A549 (cell line): ENCODE measurements around the gene SLC22A7.

Experiments used
- EP300 ChIP-seq, 2 experiments: fragments of >200 bp; sonication (Bioruptor Twin); formaldehyde crosslinking; IDR thresholded peaks; 2 replicates in 1 of 2; 3 replicates in 1 of 2; pipeline ENCODE4 v1.6.1; 2016 to 2017
- GATA3 ChIP-seq: IDR thresholded peaks from 2 replicates; pipeline ENCODE4 v1.6.1; 2012; ENCODE audit warnings: borderline replicate concordance
- POLR2A ChIP-seq: IDR thresholded peaks from 2 replicates; pipeline ENCODE4 v1.6.1; 2012; ENCODE audit warnings: mild to moderate bottlenecking, low read length
- SMC3 ChIP-seq: fragments of >200 bp; sonication (Bioruptor Twin); formaldehyde crosslinking; IDR thresholded peaks from 3 replicates; pipeline ENCODE4 v1.6.1; 2018; ENCODE audit warnings: inconsistent platforms
- ZNF302 ChIP-seq: fragments of 250-450 bp; sonication (Bioruptor Pico); IDR thresholded peaks from 2 replicates; pipeline ENCODE4 v1.9.0; 2021; ENCODE audit warnings: inconsistent platforms, mild to moderate bottlenecking, moderate library complexity
- TF ChIP-seq, protein P1 (sequence below): fragments of 450-650 bp; IDR thresholded peaks from 2 replicates; pipeline ENCODE4 v1.6.1; 2014; ENCODE audit warnings: antibody characterized with exemption
- TF ChIP-seq, protein P2 (sequence below): fragments of >200 bp; sonication (Bioruptor Twin); formaldehyde crosslinking; IDR thresholded peaks from 3 replicates; pipeline ENCODE4 v1.5.1; 2016
- TF ChIP-seq, protein P3 (sequence below): IDR thresholded peaks from 2 replicates; pipeline ENCODE4 v1.6.1; 2012
- TF ChIP-seq, protein P4 (sequence below): fragments of 200-600 bp; sonication (generic); IDR thresholded peaks from 2 replicates; pipeline ENCODE4 v1.6.1; 2016; ENCODE audit warnings: antibody characterized with exemption, mild to moderate bottlenecking, moderate library complexity

DNA sequence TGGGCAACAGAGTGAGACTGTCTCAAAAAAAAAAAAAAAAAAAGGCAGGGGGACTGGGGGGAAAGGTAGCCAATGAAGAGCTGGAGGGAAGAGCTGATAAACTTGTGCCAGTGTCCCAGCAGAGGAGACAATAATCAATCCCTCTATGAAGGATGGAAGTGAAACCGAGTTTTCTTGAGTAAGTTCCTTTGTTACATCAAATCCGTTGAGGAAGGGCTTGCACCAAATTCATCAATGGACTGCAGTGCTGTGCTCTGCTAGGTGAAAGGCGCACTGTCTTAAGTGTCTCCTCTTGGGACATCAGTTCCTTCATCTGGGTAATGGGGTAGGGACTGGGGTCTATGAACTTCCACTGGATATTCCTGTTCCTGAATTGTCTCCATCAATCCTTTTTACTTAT lies 13.6 kb downstream of the SLC22A7 start:
- TF ChIP-seq, protein P1, sequence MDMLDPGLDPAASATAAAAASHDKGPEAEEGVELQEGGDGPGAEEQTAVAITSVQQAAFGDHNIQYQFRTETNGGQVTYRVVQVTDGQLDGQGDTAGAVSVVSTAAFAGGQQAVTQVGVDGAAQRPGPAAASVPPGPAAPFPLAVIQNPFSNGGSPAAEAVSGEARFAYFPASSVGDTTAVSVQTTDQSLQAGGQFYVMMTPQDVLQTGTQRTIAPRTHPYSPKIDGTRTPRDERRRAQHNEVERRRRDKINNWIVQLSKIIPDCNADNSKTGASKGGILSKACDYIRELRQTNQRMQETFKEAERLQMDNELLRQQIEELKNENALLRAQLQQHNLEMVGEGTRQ = no peak
- TF ChIP-seq GATA3 (no peak), ZNF302 (CRISPR knock-in tag) (no peak), SMC3 (no peak), EP300 (IDR thresholded peaks at IDR 0.05) (no peak), POLR2A (no peak)
- TF ChIP-seq, protein P2, sequence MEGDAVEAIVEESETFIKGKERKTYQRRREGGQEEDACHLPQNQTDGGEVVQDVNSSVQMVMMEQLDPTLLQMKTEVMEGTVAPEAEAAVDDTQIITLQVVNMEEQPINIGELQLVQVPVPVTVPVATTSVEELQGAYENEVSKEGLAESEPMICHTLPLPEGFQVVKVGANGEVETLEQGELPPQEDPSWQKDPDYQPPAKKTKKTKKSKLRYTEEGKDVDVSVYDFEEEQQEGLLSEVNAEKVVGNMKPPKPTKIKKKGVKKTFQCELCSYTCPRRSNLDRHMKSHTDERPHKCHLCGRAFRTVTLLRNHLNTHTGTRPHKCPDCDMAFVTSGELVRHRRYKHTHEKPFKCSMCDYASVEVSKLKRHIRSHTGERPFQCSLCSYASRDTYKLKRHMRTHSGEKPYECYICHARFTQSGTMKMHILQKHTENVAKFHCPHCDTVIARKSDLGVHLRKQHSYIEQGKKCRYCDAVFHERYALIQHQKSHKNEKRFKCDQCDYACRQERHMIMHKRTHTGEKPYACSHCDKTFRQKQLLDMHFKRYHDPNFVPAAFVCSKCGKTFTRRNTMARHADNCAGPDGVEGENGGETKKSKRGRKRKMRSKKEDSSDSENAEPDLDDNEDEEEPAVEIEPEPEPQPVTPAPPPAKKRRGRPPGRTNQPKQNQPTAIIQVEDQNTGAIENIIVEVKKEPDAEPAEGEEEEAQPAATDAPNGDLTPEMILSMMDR = no peak
- TF ChIP-seq, protein P3, sequence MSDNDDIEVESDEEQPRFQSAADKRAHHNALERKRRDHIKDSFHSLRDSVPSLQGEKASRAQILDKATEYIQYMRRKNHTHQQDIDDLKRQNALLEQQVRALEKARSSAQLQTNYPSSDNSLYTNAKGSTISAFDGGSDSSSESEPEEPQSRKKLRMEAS = no peak
- TF ChIP-seq, protein P4, sequence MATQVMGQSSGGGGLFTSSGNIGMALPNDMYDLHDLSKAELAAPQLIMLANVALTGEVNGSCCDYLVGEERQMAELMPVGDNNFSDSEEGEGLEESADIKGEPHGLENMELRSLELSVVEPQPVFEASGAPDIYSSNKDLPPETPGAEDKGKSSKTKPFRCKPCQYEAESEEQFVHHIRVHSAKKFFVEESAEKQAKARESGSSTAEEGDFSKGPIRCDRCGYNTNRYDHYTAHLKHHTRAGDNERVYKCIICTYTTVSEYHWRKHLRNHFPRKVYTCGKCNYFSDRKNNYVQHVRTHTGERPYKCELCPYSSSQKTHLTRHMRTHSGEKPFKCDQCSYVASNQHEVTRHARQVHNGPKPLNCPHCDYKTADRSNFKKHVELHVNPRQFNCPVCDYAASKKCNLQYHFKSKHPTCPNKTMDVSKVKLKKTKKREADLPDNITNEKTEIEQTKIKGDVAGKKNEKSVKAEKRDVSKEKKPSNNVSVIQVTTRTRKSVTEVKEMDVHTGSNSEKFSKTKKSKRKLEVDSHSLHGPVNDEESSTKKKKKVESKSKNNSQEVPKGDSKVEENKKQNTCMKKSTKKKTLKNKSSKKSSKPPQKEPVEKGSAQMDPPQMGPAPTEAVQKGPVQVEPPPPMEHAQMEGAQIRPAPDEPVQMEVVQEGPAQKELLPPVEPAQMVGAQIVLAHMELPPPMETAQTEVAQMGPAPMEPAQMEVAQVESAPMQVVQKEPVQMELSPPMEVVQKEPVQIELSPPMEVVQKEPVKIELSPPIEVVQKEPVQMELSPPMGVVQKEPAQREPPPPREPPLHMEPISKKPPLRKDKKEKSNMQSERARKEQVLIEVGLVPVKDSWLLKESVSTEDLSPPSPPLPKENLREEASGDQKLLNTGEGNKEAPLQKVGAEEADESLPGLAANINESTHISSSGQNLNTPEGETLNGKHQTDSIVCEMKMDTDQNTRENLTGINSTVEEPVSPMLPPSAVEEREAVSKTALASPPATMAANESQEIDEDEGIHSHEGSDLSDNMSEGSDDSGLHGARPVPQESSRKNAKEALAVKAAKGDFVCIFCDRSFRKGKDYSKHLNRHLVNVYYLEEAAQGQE = no peak
